Endothelial cell of umbilical vein (primary cell): ENCODE results near the gene ST8SIA6. TPM values are rescaled to one million over a fixed set of nuclear protein-coding genes. Genes with fewer than 3 reads are reported as not detected.

Experiments used
- BruUV-seq: library from RNA; stranded (reverse); fragments of 400-500 nt; replicated peaks from 2 replicates; lab custom pipeline; 2021; lab: Mats Ljungman, UMichigan
- CTCF ChIA-PET: fragments of 300-600, 350-600 bp; sonication (Branson Sonifier 250); formaldehyde crosslinking; loops from one replicate; lab custom pipeline; 2021; ENCODE audit warnings: antibody characterized with exemption, inconsistent platforms; lab: Charles Lee
- POLR2A ChIA-PET: fragments of 300-600, 350-600 bp; sonication (Branson Sonifier 250); formaldehyde crosslinking; loops from one replicate; lab custom pipeline; 2021; ENCODE audit warnings: antibody characterized with exemption, inconsistent platforms; lab: Charles Lee
- DNase-seq: peaks from one replicate; pipeline ENCODE4 v3.0.0-alpha.2; 2011; ENCODE audit warnings: low read depth, low spot score
- FAIRE-seq: peaks from 2 replicates; lab custom pipeline; 2011; peaks lifted over from hg19 to GRCh38; lab: Jason Lieb, UNC
- H2AFZ ChIP-seq: 2 replicates; pipeline ENCODE4 v1.6.0; 2012; ENCODE audit warnings: low read depth, low read length, control low read depth, inconsistent platforms
- H3K27ac ChIP-seq: 2 replicates; pipeline ENCODE4 v1.5.1; 2011; ENCODE audit warnings: low read depth, mild to moderate bottlenecking, control low read depth, low read length, moderate library complexity; ENCODE audit not compliant: insufficient read depth
- H3K27me3 ChIP-seq, 2 experiments: 2 replicates each; pipeline versions ENCODE4 v1.6.0 to v1.6.1; 2011; ENCODE audit warnings: low read length in 2 of 2, mixed read lengths in 1 of 2; ENCODE audit not compliant: control insufficient read depth in 2 of 2, insufficient read depth in 2 of 2
- H3K36me3 ChIP-seq, 2 experiments: 2 replicates in 1 of 2; 3 replicates in 1 of 2; pipeline ENCODE4 v1.5.1; 2011; ENCODE audit warnings: low read length in 2 of 2, mild to moderate bottlenecking in 1 of 2, moderate library complexity in 1 of 2; ENCODE audit not compliant: control insufficient read depth in 2 of 2, insufficient read depth in 2 of 2; ENCODE audit errors: extremely low read depth in 1 of 2
- H3K4me1 ChIP-seq: 3 replicates; pipeline ENCODE4 v1.5.1; 2011; ENCODE audit warnings: mild to moderate bottlenecking, low read length; ENCODE audit not compliant: control insufficient read depth, insufficient read depth; ENCODE audit errors: extremely low read depth
- H3K4me2 ChIP-seq: 2 replicates; pipeline ENCODE4 v1.6.1; 2011; ENCODE audit warnings: low read length, control low read depth, mixed read lengths; ENCODE audit not compliant: insufficient read depth
- H3K4me3 ChIP-seq, 3 experiments: fragments of 200-600 bp in 1 of 3; sonication (generic), shearing (Covaris generic) in 1 of 3; replicated peaks in 1 of 3; 2 replicates each; pipeline ENCODE4 v1.5.1; 2011 to 2016; ENCODE audit warnings: control low read depth in 3 of 3, low read length in 3 of 3, mild to moderate bottlenecking in 2 of 3, inconsistent platforms in 1 of 3, low read depth in 1 of 3, moderate library complexity in 1 of 3; ENCODE audit not compliant: insufficient read depth in 1 of 3
- H3K79me2 ChIP-seq: 2 replicates; pipeline ENCODE4 v1.6.0; 2012; ENCODE audit warnings: low read length, inconsistent platforms; ENCODE audit not compliant: control insufficient read depth, insufficient read depth
- H3K9ac ChIP-seq: replicated peaks from 2 replicates; pipeline ENCODE3; 2011; ENCODE audit warnings: low read length, control low read depth; ENCODE audit not compliant: insufficient read depth; ENCODE audit errors: extremely low read depth
- H3K9me1 ChIP-seq: replicated peaks from 3 replicates; pipeline ENCODE4 v1.6.0; 2011; ENCODE audit warnings: mild to moderate bottlenecking, low read length; ENCODE audit not compliant: control insufficient read depth, insufficient read depth; ENCODE audit errors: extremely low read depth
- H3K9me3 ChIP-seq: replicated peaks from 2 replicates; pipeline ENCODE4 v1.5.1; 2012; ENCODE audit warnings: low read length, inconsistent platforms; ENCODE audit not compliant: control insufficient read depth, insufficient read depth
- H4K20me1 ChIP-seq: replicated peaks from 2 replicates; pipeline ENCODE3; 2011; ENCODE audit warnings: mild to moderate bottlenecking, low read length; ENCODE audit not compliant: control insufficient read depth, insufficient read depth; ENCODE audit errors: extremely low read depth
- FOS ChIP-seq: IDR thresholded peaks from 2 replicates; pipeline ENCODE4 v1.6.1; 2011; ENCODE audit warnings: mild to moderate bottlenecking, low read length, moderate library complexity, borderline replicate concordance; ENCODE audit not compliant: insufficient read depth
- GATA2 ChIP-seq: IDR thresholded peaks from 2 replicates; pipeline ENCODE4 v1.7.0; 2011; ENCODE audit warnings: low read depth, mild to moderate bottlenecking, moderate library complexity, mixed read lengths, low read length; ENCODE audit not compliant: insufficient read length, insufficient read depth
- JUN ChIP-seq: IDR thresholded peaks from 2 replicates; pipeline ENCODE4 v1.6.1; 2011; ENCODE audit warnings: borderline replicate concordance, low read depth; ENCODE audit not compliant: insufficient read length, insufficient read depth
- MYC ChIP-seq: IDR thresholded peaks from one replicate; pipeline ENCODE4 v1.6.1; 2011; ENCODE audit warnings: mild to moderate bottlenecking, low read depth, low read length
- POLR2A ChIP-seq: IDR thresholded peaks from 2 replicates; pipeline ENCODE4 v1.6.1; 2012; ENCODE audit warnings: low read depth, mild to moderate bottlenecking, control low read depth, low read length
- POLR2AphosphoS5 ChIP-seq: IDR thresholded peaks from 2 replicates; pipeline ENCODE4 v1.6.1; 2012; ENCODE audit warnings: low read depth, mild to moderate bottlenecking, control low read depth, low read length, moderate library complexity; ENCODE audit not compliant: insufficient read depth
- dilution Hi-C: fragments of 300-500 bp; cut with MboI; formaldehyde crosslinking; loops from one replicate; pipeline ENCODE4 v1.15.0; 2019; ENCODE audit warnings: low sequenced_read_pairs; ENCODE audit not compliant: extremely low pct_ligation_motif_present
- intact Hi-C: fragments of 100-400 bp; cut with micrococcal nuclease; formaldehyde crosslinking; loops from one replicate; pipeline ENCODE4 v1.10.0; 2022
- polyA plus RNA-seq, 4 experiments: library from polyadenylated mRNA; depleted of rRNA in 3 of 4; stranded (reverse) in 3 of 4; unstranded in 1 of 4; fragments of >200 nt; gene quantifications; 2 replicates each; pipeline versions ENCODE4 v1.2.1 to v1.2.3, GENCODE V29; 2011 to 2012; ENCODE audit warnings: missing spikeins in 1 of 4
- total RNA-seq: library from RNA; stranded (reverse); gene quantifications from 2 replicates; pipeline ENCODE4 v1.2.3, GENCODE V29; 2021

The ST8SIA6 gene
- total and polyA plus RNA-seq, 2 donors (not counting 3 experiments of a cell fraction or from before 2014, with no cell fraction given), result 0.40 to 0.51 TPM

DNA sequence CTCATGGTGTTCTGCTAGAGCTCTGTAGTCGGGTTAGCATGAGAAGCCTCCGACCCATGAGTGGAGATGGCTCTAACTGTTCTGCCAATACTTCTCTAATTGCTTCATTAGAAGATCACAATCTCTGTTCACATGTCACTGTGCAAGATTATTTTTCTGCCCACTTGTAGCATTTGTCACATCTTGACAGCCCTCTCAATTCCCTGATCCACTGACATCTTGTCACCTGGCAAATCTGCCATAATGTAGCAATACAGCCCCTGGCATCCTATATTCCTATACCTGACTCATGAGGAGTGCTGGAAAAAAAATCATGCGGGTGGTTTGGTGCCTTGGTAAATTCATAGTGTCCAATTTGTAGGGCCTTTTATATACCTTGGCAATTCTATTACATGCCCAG is 58.4 kb downstream of the ST8SIA6 start:
- no peaks in the 10 kb centered on the region for H3K36me3 ChIP-seq
- no peak overlapping the region for H3K9ac ChIP-seq
- peaks cover 4 to 6% of the 10 kb centered on the region in 2 experiments for H3K27me3 ChIP-seq
- DNase-seq (no peak), FAIRE-seq (no peak)
- H3K9me1 ChIP-seq, result no peaks in the 10 kb centered on the region
- H3K79me2 ChIP-seq, result no peaks in the 10 kb centered on the region
- no peak overlapping the region for H2AFZ ChIP-seq
- no TSS peak for BruUV-seq
- dilution Hi-C loops (no loop called here), intact Hi-C loops (no loop called here)
- TF ChIP-seq MYC, result no peak
- no peak for TF ChIP-seq GATA2
- TF ChIP-seq POLR2A, result no peak
- no peak for TF ChIP-seq JUN
- no peak for TF ChIP-seq FOS
- H4K20me1 ChIP-seq, result no peaks in the 10 kb centered on the region
- CTCF ChIA-PET, result interaction anchor here (2.1 to 3.2 kb wide), 2 partner anchors 13 to 20 kb away, joined by 7 to 11 read pairs; no protein-coding TSS in a partner anchor
- H3K27ac ChIP-seq, result no peak overlapping the region
- no peaks in the 10 kb centered on the region for H3K4me1 ChIP-seq
- H3K4me2 ChIP-seq, result no peak overlapping the region
- no peaks in the 10 kb centered on the region for H3K9me3 ChIP-seq
- POLR2A ChIA-PET, result no interaction called here
- H3K4me3 ChIP-seq, result no peak overlapping the region

DNA sequence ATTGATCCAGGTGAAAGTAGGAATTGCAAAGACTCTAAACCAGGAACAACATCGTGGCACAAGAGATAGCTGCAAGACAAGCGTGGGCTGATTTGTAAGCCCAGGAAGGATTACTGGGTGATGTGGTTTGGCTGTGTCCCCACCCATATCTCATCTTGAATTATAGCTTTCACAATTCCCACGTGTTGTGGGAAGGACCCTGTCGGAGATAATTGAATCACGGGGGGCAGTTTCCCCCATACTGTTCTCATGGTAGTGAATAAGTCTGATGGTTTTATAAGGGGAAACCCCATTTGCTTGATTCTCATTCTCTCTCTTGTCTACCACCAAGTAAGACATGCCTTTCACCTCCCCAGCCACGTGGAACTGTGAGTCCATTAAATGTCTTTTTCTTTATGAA is 59.5 kb downstream of the ST8SIA6 start:
- intact Hi-C loops (no loop called here), dilution Hi-C loops (no loop called here)
- no peak overlapping the region for H2AFZ ChIP-seq
- no peak overlapping the region for H3K4me3 ChIP-seq
- no peak overlapping the region for H3K4me2 ChIP-seq
- TF ChIP-seq POLR2AphosphoS5, result no peak
- FAIRE-seq (no peak), DNase-seq (no peak)
- H3K27me3 ChIP-seq, result peaks cover 4 to 6% of the 10 kb centered on the region in 2 experiments
- H3K79me2 ChIP-seq, result no peaks in the 10 kb centered on the region
- ChIA-PET CTCF (interaction anchor here (2.1 to 3.2 kb wide), 2 partner anchors 14 to 19 kb away, joined by 7 to 11 read pairs; no protein-coding TSS in a partner anchor), POLR2A (no interaction called here)
- H4K20me1 ChIP-seq, result no peaks in the 10 kb centered on the region
- H3K4me1 ChIP-seq, result no peaks in the 10 kb centered on the region
- H3K36me3 ChIP-seq, result no peaks in the 10 kb centered on the region
- H3K9me1 ChIP-seq, result no peaks in the 10 kb centered on the region
- no peak overlapping the region for H3K27ac ChIP-seq
- BruUV-seq, result no TSS peak
- no peaks in the 10 kb centered on the region for H3K9me3 ChIP-seq
- no peak overlapping the region for H3K9ac ChIP-seq
